Panc1 (cell line): Measurements from ENCODE around the gene SSPN. TPM values are rescaled to one million over a fixed set of nuclear protein-coding genes. Genes with fewer than 3 reads are reported as not detected.

Experiments used
- ATAC-seq: fragments of 200-7000 bp; cut with Tn5 transposase; 2 replicates; pipeline ENCODE4 v1.9.1; 2020; ENCODE audit warnings: mild to moderate bottlenecking, moderate library complexity
- BruUV-seq: library from RNA; stranded (reverse); fragments of 400-500 nt; replicated peaks from 2 replicates; lab custom pipeline; 2021; lab: Mats Ljungman, UMichigan
- CTCF ChIA-PET: fragments of 300-600 bp; sonication (Branson Sonifier 250); formaldehyde crosslinking; loops from one replicate; lab custom pipeline; 2022; ENCODE audit warnings: antibody characterized with exemption; lab: Charles Lee
- POLR2A ChIA-PET: fragments of 300-600 bp; sonication (Branson Sonifier 250); formaldehyde crosslinking; loops from one replicate; lab custom pipeline; 2022; ENCODE audit warnings: antibody characterized with exemption; lab: Charles Lee
- DNase-seq: peaks from one replicate; pipeline ENCODE4 v3.0.0-alpha.2; 2010; ENCODE audit warnings: low read depth, low spot score
- H3K27ac ChIP-seq: 2 replicates; pipeline ENCODE4 v1.5.1; 2011; ENCODE audit warnings: mild to moderate bottlenecking, low read length, inconsistent platforms
- H3K27me3 ChIP-seq: fragments of 200-500 bp; sonication (Bioruptor generic); 2 replicates; pipeline ENCODE4 v1.6.0; 2014; ENCODE audit warnings: low read length, inconsistent platforms; ENCODE audit not compliant: control insufficient read depth, insufficient read depth
- H3K36me3 ChIP-seq: fragments of 200-500 bp; sonication (Bioruptor generic); 2 replicates; pipeline ENCODE4 v1.5.1; 2014; ENCODE audit warnings: inconsistent platforms, mild to moderate bottlenecking, low read length, moderate library complexity; ENCODE audit not compliant: control insufficient read depth, insufficient read depth
- H3K4me1 ChIP-seq: 2 replicates; pipeline ENCODE4 v1.5.1; 2011; ENCODE audit warnings: inconsistent platforms, mild to moderate bottlenecking, low read length, moderate library complexity; ENCODE audit not compliant: control insufficient read depth, insufficient read depth
- H3K4me3 ChIP-seq, 2 experiments: 2 replicates each; pipeline ENCODE4 v1.5.1; 2011 to 2012; ENCODE audit warnings: low read depth in 2 of 2, low read length in 2 of 2, mild to moderate bottlenecking in 2 of 2, inconsistent platforms in 1 of 2, moderate library complexity in 1 of 2
- H3K9me3 ChIP-seq: fragments of 200-500 bp; sonication (Bioruptor generic); 2 replicates; pipeline ENCODE4 v1.5.1; 2014; ENCODE audit warnings: low read depth, mild to moderate bottlenecking, inconsistent platforms, low read length, moderate library complexity; ENCODE audit not compliant: control insufficient read depth, insufficient read depth
- POLR2AphosphoS5 ChIP-seq: IDR thresholded peaks from 2 replicates; pipeline ENCODE4 v1.6.1; 2012; ENCODE audit warnings: mild to moderate bottlenecking, low read depth, low read length, moderate library complexity
- SIN3A ChIP-seq: IDR thresholded peaks from 2 replicates; pipeline ENCODE4 v1.6.1; 2012; ENCODE audit warnings: low read depth, mild to moderate bottlenecking, low read length, moderate library complexity, borderline replicate concordance; ENCODE audit not compliant: insufficient read depth
- TCF7L2 ChIP-seq: IDR thresholded peaks from 2 replicates; pipeline ENCODE4 v1.6.1; 2011; ENCODE audit warnings: mild to moderate bottlenecking, low read depth, low read length, inconsistent platforms
- in situ Hi-C: cut with HindIII; loops from 2 replicates; pipeline ENCODE4 v1.10.0; 2016; ENCODE audit warnings: low sequenced_read_pairs, low pct_unique_long_range_greater_than_20kb
- intact Hi-C: fragments of 100-400 bp; cut with micrococcal nuclease; formaldehyde crosslinking; loops from one replicate; pipeline ENCODE4 v1.10.0; 2022; ENCODE audit not compliant: unreplicated experiment
- total RNA-seq: library from RNA; stranded (reverse); gene quantifications from one replicate; pipeline ENCODE4 v1.2.1, GENCODE V29; 2021; ENCODE audit not compliant: unreplicated experiment
- TF ChIP-seq, protein P1 (sequence below), 2 experiments: IDR thresholded peaks; 2 replicates each; pipeline ENCODE4 v1.6.1; 2011 to 2012; ENCODE audit warnings: low read depth in 2 of 2, control low read depth in 1 of 2, low read length in 1 of 2, mild to moderate bottlenecking in 1 of 2, moderate library complexity in 1 of 2; ENCODE audit not compliant: insufficient read depth in 1 of 2
- TF ChIP-seq, protein P2 (sequence below): fragments of 450-650 bp; IDR thresholded peaks from 2 replicates; pipeline ENCODE4 v1.5.1; 2017; ENCODE audit warnings: mild to moderate bottlenecking

The SSPN gene
- total RNA-seq, 1 experiment from 2014 or later = 23.4 TPM

DNA sequence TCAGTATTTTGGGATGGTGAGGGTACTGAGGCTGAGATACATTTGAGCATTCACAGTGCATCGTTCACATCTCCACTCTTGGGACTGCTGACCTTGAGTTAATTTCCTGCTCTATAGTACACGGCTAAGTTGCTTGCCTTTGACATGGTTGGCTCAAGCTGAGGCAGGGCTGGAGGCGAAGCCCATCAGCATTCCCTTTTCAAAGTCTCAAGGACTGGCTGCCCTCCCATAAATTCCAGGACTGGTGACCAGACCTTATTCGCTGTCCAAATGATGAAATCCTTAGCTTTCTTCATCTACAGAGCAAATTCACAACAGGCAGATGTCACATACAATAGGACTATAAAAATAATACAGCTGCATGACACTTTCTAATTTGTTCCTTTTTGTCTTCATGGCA, 85.9 kb downstream of the SSPN start:
- in situ Hi-C loops = no loop called here

DNA sequence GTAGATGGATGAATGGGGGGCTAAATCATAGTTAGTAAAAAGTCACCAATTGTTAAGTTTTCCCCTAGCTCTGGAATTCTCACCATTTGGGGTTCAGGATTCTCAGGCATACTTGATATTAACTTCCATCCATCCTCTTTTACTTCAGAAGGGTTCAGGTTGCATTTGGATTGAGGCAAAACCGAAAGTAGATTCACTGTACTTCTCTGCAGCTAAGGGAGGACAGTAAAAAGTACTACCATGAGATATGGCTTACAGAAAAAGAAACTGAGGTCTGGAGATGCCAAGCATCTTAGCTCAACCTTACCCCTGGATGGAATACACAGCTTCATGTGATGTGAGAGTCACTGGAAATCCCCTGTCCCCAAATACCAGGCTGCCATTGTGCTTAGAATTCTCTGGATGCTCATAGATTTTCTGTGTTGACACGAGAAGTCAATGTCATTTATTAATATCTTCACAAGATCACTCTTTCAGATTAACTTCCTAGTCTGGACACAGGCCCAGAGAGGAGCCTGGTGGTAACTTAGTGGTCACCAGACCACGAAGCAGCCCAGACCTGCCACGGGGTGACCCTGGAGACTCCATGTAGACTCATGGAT, 87.1 kb downstream of the SSPN start:
- Histone ChIP-seq H3K27me3 (no peaks in the 10 kb centered on the region), H3K4me1 (peaks cover 9% of the 10 kb centered on the region; the same call in 1 of the 2 replicates), H3K4me3 (no peak overlapping the region), H3K9me3 (no peaks in the 10 kb centered on the region), H3K27ac (peak overlapping the region; percentile 69; the same call in 1 of the 2 replicates), H3K36me3 (no peaks in the 10 kb centered on the region)
- DNase-seq = no peak
- no TSS peak for BruUV-seq
- ChIA-PET POLR2A (no interaction called here), CTCF (no interaction called here)
- no peak for ATAC-seq
- in situ Hi-C loops = no loop called here
- intact Hi-C loops = no loop called here
- no peak for TF ChIP-seq TCF7L2
- TF ChIP-seq SIN3A = no peak
- TF ChIP-seq, protein P1, sequence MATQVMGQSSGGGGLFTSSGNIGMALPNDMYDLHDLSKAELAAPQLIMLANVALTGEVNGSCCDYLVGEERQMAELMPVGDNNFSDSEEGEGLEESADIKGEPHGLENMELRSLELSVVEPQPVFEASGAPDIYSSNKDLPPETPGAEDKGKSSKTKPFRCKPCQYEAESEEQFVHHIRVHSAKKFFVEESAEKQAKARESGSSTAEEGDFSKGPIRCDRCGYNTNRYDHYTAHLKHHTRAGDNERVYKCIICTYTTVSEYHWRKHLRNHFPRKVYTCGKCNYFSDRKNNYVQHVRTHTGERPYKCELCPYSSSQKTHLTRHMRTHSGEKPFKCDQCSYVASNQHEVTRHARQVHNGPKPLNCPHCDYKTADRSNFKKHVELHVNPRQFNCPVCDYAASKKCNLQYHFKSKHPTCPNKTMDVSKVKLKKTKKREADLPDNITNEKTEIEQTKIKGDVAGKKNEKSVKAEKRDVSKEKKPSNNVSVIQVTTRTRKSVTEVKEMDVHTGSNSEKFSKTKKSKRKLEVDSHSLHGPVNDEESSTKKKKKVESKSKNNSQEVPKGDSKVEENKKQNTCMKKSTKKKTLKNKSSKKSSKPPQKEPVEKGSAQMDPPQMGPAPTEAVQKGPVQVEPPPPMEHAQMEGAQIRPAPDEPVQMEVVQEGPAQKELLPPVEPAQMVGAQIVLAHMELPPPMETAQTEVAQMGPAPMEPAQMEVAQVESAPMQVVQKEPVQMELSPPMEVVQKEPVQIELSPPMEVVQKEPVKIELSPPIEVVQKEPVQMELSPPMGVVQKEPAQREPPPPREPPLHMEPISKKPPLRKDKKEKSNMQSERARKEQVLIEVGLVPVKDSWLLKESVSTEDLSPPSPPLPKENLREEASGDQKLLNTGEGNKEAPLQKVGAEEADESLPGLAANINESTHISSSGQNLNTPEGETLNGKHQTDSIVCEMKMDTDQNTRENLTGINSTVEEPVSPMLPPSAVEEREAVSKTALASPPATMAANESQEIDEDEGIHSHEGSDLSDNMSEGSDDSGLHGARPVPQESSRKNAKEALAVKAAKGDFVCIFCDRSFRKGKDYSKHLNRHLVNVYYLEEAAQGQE (IDR thresholded peaks at IDR 0.05; ENCODE audit: insufficient read depth in 1 of 2, low read depth in 2 of 2, low read length in 1 of 2) = no peak
- TF ChIP-seq POLR2AphosphoS5 = no peak
- TF ChIP-seq, protein P2, sequence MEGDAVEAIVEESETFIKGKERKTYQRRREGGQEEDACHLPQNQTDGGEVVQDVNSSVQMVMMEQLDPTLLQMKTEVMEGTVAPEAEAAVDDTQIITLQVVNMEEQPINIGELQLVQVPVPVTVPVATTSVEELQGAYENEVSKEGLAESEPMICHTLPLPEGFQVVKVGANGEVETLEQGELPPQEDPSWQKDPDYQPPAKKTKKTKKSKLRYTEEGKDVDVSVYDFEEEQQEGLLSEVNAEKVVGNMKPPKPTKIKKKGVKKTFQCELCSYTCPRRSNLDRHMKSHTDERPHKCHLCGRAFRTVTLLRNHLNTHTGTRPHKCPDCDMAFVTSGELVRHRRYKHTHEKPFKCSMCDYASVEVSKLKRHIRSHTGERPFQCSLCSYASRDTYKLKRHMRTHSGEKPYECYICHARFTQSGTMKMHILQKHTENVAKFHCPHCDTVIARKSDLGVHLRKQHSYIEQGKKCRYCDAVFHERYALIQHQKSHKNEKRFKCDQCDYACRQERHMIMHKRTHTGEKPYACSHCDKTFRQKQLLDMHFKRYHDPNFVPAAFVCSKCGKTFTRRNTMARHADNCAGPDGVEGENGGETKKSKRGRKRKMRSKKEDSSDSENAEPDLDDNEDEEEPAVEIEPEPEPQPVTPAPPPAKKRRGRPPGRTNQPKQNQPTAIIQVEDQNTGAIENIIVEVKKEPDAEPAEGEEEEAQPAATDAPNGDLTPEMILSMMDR = no peak

More for the DNA sequence above, 85.9 kb downstream of the SSPN start:
- TF ChIP-seq, protein P1 (IDR thresholded peaks at IDR 0.05; ENCODE audit: insufficient read depth in 1 of 2, low read depth in 2 of 2, low read length in 1 of 2) = no peak
- TF ChIP-seq SIN3A = no peak
- no peak for TF ChIP-seq TCF7L2
- TF ChIP-seq POLR2AphosphoS5 = no peak
- TF ChIP-seq, protein P2 = no peak
- BruUV-seq = no TSS peak
- Histone ChIP-seq H3K9me3 (no peaks in the 10 kb centered on the region), H3K36me3 (no peaks in the 10 kb centered on the region), H3K27me3 (no peaks in the 10 kb centered on the region), H3K4me1 (peaks cover 12% of the 10 kb centered on the region; the same call in 1 of the 2 replicates), H3K4me3 (no peak overlapping the region), H3K27ac (peak overlapping the region; percentile 35; the same call in 1 of the 2 replicates)
- DNase-seq = no peak
- ChIA-PET CTCF (no interaction called here), POLR2A (no interaction called here)
- intact Hi-C loops = no loop called here
- no peak for ATAC-seq
